HCT116 (cell line): ENCODE data around the gene GINS3.

Source experiments
- CBX3 ChIP-seq: IDR thresholded peaks from 2 replicates; pipeline ENCODE4 v1.6.1; 2012; ENCODE audit warnings: low read depth
- CEBPB ChIP-seq: IDR thresholded peaks from 2 replicates; pipeline ENCODE4 v1.6.1; 2012; ENCODE audit warnings: low read depth
- CTCF ChIP-seq, 3 experiments: fragments of 200-600 bp in 1 of 3; sonication (generic) in 1 of 3; IDR thresholded peaks in 2 of 3; conservative IDR thresholded peaks in 1 of 3; 2 replicates each; pipeline ENCODE4 v1.5.1; 2012 to 2017; ENCODE audit warnings: low read depth in 2 of 3, low read length in 2 of 3, antibody characterized with exemption in 1 of 3, borderline replicate concordance in 1 of 3, control low read depth in 1 of 3, mild to moderate bottlenecking in 1 of 3, mixed read lengths in 1 of 3, mixed run types in 1 of 3, moderate library complexity in 1 of 3; ENCODE audit not compliant: insufficient read depth in 1 of 3
- ELF1 ChIP-seq: IDR thresholded peaks from 2 replicates; pipeline ENCODE4 v1.6.1; 2012; ENCODE audit warnings: low read depth, borderline replicate concordance
- EZH2 ChIP-seq: fragments of 200-600 bp; sonication (generic); IDR thresholded peaks from 2 replicates; pipeline ENCODE4 v1.6.1; 2017; ENCODE audit warnings: antibody characterized with exemption, mixed run types
- EZH2phosphoT487 ChIP-seq: fragments of 200-600 bp; IDR thresholded peaks from 2 replicates; pipeline ENCODE4 v1.6.1; 2018; ENCODE audit warnings: antibody characterized with exemption, borderline replicate concordance
- POLR2A ChIP-seq: IDR thresholded peaks from 2 replicates; pipeline ENCODE4 v1.7.0; 2011; ENCODE audit warnings: borderline replicate concordance; ENCODE audit not compliant: insufficient read depth, insufficient read length; ENCODE audit errors: extremely low read depth
- POLR2AphosphoS5 ChIP-seq: IDR thresholded peaks from 2 replicates; pipeline ENCODE4 v1.6.1; 2011; ENCODE audit warnings: mild to moderate bottlenecking, low read depth, low read length, moderate library complexity
- RAD21 ChIP-seq: IDR thresholded peaks from 2 replicates; pipeline ENCODE4 v1.6.1; 2012; ENCODE audit warnings: low read depth, mild to moderate bottlenecking
- REST ChIP-seq: IDR thresholded peaks from 2 replicates; pipeline ENCODE4 v1.6.1; 2012; ENCODE audit warnings: low read depth
- SP1 ChIP-seq: IDR thresholded peaks from 2 replicates; pipeline ENCODE4 v1.6.1; 2012; ENCODE audit warnings: low read depth
- TCF7L2 ChIP-seq: IDR thresholded peaks from 2 replicates; pipeline ENCODE4 v1.7.0; 2011; ENCODE audit warnings: borderline replicate concordance, inconsistent platforms; ENCODE audit not compliant: insufficient read depth, insufficient read length; ENCODE audit errors: extremely low read depth
- YY1 ChIP-seq: IDR thresholded peaks from 2 replicates; pipeline ENCODE4 v1.6.1; 2011; ENCODE audit warnings: low read length, low read depth, moderate library complexity, mild to moderate bottlenecking; ENCODE audit not compliant: insufficient replicate concordance; ENCODE audit errors: extremely low read depth

GRCh38 chr16:58425756-58426494, 33.7 kb downstream of the GINS3 start:
- TF ChIP-seq POLR2A (no peak), EZH2phosphoT487 (no peak), REST (no peak), RAD21 (no peak), CTCF (IDR thresholded peaks at IDR 0.05 in 2 of 3, conservative IDR thresholded peaks at IDR 0.05 in 1 of 3; ENCODE audit: borderline replicate concordance in 1 of 3, insufficient read depth in 1 of 3, low read depth in 2 of 3, low read length in 2 of 3) (no peak), SP1 (no peak), ELF1 (no peak), CBX3 (no peak), TCF7L2 (no peak), EZH2 (no peak), POLR2AphosphoS5 (no peak), YY1 (no peak), CEBPB (no peak)
